HPDE6-E6E7 (cell line): Measurements from ENCODE around the gene FBLN5.
"Not testable (repeated sequence)": the region's sequence is repeated elsewhere in the genome, so short reads cannot be mapped to it uniquely, and the experiment has no call there.

Experiments used
- DNase-seq: peaks from one replicate; pipeline ENCODE4 v3.0.0; 2011; ENCODE audit warnings: missing footprints; ENCODE audit errors: extremely low spot score

The FBLN5 gene

GRCh38 chr14:91904956-91905645 lies 42.4 kb downstream of the FBLN5 start:
- no peak for DNase-seq

- DNase-seq = no peak
Observed at GRCh38 chr14:91904483-91904882, 43.0 kb downstream of the FBLN5 start.

- DNase-seq = no peak
Observed at GRCh38 chr14:91903070-91903469, 44.4 kb downstream of the FBLN5 start.

- DNase-seq = no peak
Observed at GRCh38 chr14:91902336-91902735, 45.2 kb downstream of the FBLN5 start.

DNA sequence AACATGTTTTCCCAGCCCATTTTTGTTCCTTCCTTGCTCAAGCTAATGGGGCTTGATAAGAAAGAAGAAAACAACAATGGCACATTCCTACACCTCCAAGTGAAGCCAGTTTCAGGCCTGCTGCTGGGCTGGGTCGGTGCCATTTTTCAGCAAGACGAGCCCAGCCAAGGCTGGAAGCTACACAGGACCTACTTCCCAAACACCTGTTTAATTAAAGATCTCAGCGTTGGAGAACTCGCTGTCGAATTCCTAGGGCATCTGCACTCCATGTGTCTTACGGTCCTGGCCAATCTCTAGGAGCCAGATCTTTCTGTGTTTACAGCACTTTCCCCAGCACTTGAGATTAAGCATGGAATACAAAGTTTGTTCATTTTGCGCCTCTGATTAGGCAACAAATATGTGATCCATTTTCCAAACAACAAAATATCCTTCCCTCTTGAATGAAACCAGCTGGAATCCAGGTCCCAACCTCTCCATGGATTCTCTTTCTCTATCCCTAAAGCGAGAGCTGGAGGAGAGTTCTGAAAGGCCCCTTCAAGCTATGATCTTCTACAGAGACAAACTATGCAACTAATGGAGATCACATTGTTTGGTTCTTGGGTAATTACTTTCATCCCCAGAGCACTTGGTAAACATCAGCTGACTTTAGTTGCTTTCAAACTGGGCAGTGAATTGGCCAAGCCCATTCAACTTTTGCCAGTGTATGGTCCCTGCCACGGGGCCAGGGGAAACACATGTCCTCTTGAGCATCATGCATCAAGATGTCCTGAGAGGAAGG lies 45.9 kb downstream of the FBLN5 start:
- no peak for DNase-seq

GRCh38 chr14:91899806-91900205 lies 47.7 kb downstream of the FBLN5 start:
- no peak for DNase-seq

DNA sequence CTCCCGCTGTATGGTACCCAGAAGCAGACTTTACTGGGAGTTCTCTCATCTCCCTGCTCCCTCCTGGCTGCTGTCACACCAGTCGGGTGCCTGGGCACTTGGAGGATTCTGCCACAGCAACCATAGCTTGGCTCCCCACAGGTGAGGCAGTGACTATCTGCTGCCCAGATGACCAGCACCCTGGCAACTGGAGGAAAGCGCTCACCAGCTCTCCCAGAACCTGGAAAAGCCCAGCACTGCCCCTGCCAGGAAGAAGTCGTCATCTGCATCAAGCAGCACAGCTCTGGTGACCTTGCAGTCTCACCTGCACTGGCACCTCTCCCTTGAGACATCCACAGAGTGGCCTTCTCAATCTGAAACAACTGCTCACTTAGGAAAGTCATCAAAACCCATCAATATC lies 48.3 kb downstream of the FBLN5 start:
- DNase-seq = no peak

GRCh38 chr14:91898372-91898771 lies 49.1 kb downstream of the FBLN5 start:
- DNase-seq = no peak

GRCh38 chr14:91897716-91898115 lies 49.8 kb downstream of the FBLN5 start:
- not testable (repeated sequence) for DNase-seq

- DNase-seq = no peak
Observed at GRCh38 chr14:91897106-91897701, 50.3 kb downstream of the FBLN5 start.

GRCh38 chr14:91896419-91896818 lies 51.1 kb downstream of the FBLN5 start:
- no peak for DNase-seq

GRCh38 chr14:91893669-91894068 lies 53.8 kb downstream of the FBLN5 start:
- DNase-seq = no peak

GRCh38 chr14:91893007-91893406 lies 54.5 kb downstream of the FBLN5 start:
- no peak for DNase-seq

- no peak for DNase-seq
Observed at GRCh38 chr14:91891721-91892220, 55.7 kb downstream of the FBLN5 start.

DNA sequence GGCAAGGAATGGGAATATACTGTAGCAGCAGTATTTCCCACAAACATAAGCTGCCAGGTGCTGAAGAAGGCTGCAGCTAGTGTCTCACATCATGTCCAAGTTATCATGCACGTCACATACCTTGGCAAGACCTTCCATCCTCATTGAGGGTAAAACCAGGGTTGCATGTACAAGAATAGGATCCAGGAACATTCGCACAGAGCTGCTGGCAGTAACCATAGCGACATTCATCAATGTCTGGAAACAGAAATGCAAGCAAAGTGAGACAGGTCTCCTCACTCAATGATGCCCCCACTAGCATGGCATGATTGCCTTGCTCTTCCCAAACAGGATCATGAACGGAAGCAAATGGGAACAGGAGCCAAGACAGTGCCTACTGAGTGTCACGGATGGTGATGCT lies 56.4 kb downstream of the FBLN5 start:
- DNase-seq = no peak

GRCh38 chr14:91890291-91890749 lies 57.2 kb downstream of the FBLN5 start:
- DNase-seq = no peak

- DNase-seq = no peak
Observed at GRCh38 chr14:91889477-91890211, 57.9 kb downstream of the FBLN5 start.

GRCh38 chr14:91888641-91889476 lies 58.6 kb downstream of the FBLN5 start:
- DNase-seq = no peak

DNA sequence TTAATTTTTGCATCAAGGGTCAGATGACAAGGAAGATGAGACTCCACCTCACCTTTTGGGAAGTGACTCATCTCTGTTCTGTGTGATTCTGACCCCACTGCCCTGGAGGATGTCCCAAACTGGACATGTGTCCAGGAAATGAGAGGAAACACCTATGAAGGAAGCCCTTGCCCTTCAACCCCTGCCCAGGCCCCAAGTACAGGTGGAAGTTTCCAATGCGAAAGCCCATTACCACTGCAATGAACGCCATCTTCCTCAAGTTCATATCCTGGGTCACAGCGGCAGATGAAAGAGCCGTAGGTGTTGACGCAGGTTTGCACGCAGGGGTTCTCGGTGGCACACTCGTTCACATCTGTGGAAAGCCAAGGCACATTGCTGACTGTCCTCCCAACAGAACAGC lies 60.5 kb downstream of the FBLN5 start:
- DNase-seq = no peak

GRCh38 chr14:91885839-91886238 lies 61.7 kb downstream of the FBLN5 start:
- no peak for DNase-seq

- DNase-seq = no peak
Observed at GRCh38 chr14:91885113-91885712, 62.3 kb downstream of the FBLN5 start.
